ENCODE results near the gene C2orf68. TPM values are rescaled to one million over a fixed set of nuclear protein-coding genes. Genes with fewer than 3 reads are reported as not detected.

The C2orf68 gene
- total and polyA plus RNA-seq, 9 of the 15 experiments (the other 6 are each of a cell fraction or from before 2014, with no cell fraction given): 22.1 to 50.0 (median 31.8) TPM

- peak; percentile 74; the same call in 1 of the 2 replicates for TF ChIP-seq ZNF395 (CRISPR knock-in tag; IDR thresholded peaks at IDR 0.05)
- peak; percentile 78 for TF ChIP-seq TAF7 (tag; IDR thresholded peaks at IDR 0.05)
- no peak for TF ChIP-seq ZNF239 (CRISPR knock-in tag; IDR thresholded peaks at IDR 0.05)
- TF ChIP-seq NCOA2 (IDR thresholded peaks at IDR 0.05; ENCODE audit: partially characterized antibody in 2 of 2): no peak
- no peak for TF ChIP-seq PURB (CRISPR knock-in tag; IDR thresholded peaks at IDR 0.05; ENCODE audit: low read depth)
- 0 out of 2 replicates have a peak, but pooled peaks have one; percentile 19 for TF ChIP-seq THAP12 (CRISPR knock-in tag; IDR thresholded peaks at IDR 0.05)
- TF ChIP-seq SRSF9 (IDR thresholded peaks at IDR 0.05; ENCODE audit: borderline replicate concordance, low read depth, low read length): no peak
- peak; percentile 90 for TF ChIP-seq FIP1L1 (IDR thresholded peaks at IDR 0.05; ENCODE audit: low read depth, low read length, poor library complexity, severe bottlenecking)
- no peak for TF ChIP-seq CBFA2T3 (IDR thresholded peaks at IDR 0.05)
- no peak for TF ChIP-seq ZNF586 (CRISPR knock-in tag; conservative IDR thresholded peaks at IDR 0.05)
- TF ChIP-seq PATZ1 (CRISPR knock-in tag; IDR thresholded peaks at IDR 0.05; ENCODE audit: borderline replicate concordance): no peak
- peak; percentile 97 for TF ChIP-seq RBFOX2 (IDR thresholded peaks at IDR 0.05; ENCODE audit: low read depth, low read length)
- TF ChIP-seq ESRRA (IDR thresholded peaks at IDR 0.05; ENCODE audit: borderline replicate concordance, low read depth): peak; percentile 41; the same call in 1 of the 2 replicates
- TF ChIP-seq ZNF384 (IDR thresholded peaks at IDR 0.05; ENCODE audit: low read depth, low read length): no peak
- TF ChIP-seq TAF9B (IDR thresholded peaks at IDR 0.05; ENCODE audit: partially characterized antibody): peak; percentile 80
- TF ChIP-seq, protein P1, sequence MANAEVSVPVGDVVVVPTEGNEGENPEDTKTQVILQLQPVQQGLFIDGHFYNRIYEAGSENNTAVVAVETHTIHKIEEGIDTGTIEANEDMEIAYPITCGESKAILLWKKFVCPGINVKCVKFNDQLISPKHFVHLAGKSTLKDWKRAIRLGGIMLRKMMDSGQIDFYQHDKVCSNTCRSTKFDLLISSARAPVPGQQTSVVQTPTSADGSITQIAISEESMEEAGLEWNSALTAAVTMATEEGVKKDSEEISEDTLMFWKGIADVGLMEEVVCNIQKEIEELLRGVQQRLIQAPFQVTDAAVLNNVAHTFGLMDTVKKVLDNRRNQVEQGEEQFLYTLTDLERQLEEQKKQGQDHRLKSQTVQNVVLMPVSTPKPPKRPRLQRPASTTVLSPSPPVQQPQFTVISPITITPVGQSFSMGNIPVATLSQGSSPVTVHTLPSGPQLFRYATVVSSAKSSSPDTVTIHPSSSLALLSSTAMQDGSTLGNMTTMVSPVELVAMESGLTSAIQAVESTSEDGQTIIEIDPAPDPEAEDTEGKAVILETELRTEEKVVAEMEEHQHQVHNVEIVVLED (CRISPR knock-in tag; IDR thresholded peaks at IDR 0.05): no peak
- peak; percentile 95 for TF ChIP-seq POLR2H (tag; IDR thresholded peaks at IDR 0.05; ENCODE audit: low read depth)
- TF ChIP-seq NCOA6 (IDR thresholded peaks at IDR 0.05): peak; percentile 90
- peak; percentile 98 for TF ChIP-seq ZZZ3 (IDR thresholded peaks at IDR 0.05)
- no peak for TF ChIP-seq PHF21A (IDR thresholded peaks at IDR 0.05; ENCODE audit: borderline replicate concordance, low read depth)
These were observed at the start of gene C2orf68 (continued) for GRCh38 chr2:85611705-85612587.
